PC-9 (cell line): Measurements from ENCODE around the gene PSMA5. TPM values are rescaled to one million over a fixed set of nuclear protein-coding genes. Genes with fewer than 3 reads are reported as not detected.

Source experiments
- BruUV-seq: library from RNA; stranded (reverse); fragments of 400-500 nt; replicated peaks from 2 replicates; lab custom pipeline; 2021; lab: Mats Ljungman, UMichigan
- CTCF ChIA-PET: fragments of 300-600 bp; sonication (Branson Sonifier 250); formaldehyde crosslinking; loops from one replicate; lab custom pipeline; 2022; ENCODE audit warnings: antibody characterized with exemption; lab: Charles Lee
- POLR2A ChIA-PET: fragments of 300-600 bp; sonication (Branson Sonifier 250); formaldehyde crosslinking; loops from one replicate; lab custom pipeline; 2022; ENCODE audit warnings: antibody characterized with exemption; ENCODE audit not compliant: unreplicated experiment; lab: Charles Lee
- DNase-seq, 2 experiments: peaks; one replicate each; pipeline versions ENCODE4 v3.0.0 to v3.0.0-alpha.2; 2015 to 2022; ENCODE audit warnings: mixed read lengths in 1 of 2
- H2AFZ ChIP-seq: fragments of 200-600 bp; sonication (generic); 2 replicates; pipeline ENCODE4 v1.8.1; 2017; ENCODE audit warnings: antibody characterized with exemption
- H3F3A ChIP-seq: fragments of 200-600 bp; sonication (generic); 2 replicates; pipeline ENCODE4 v1.8.1; 2017; ENCODE audit warnings: antibody characterized with exemption, mild to moderate bottlenecking, low read depth; ENCODE audit not compliant: insufficient read depth
- H3K27ac ChIP-seq: fragments of 200-600 bp; sonication (generic); 2 replicates; pipeline ENCODE4 v1.6.1; 2016; ENCODE audit warnings: mixed run types
- H3K27me3 ChIP-seq: fragments of 200-600 bp; sonication (generic); 2 replicates; pipeline ENCODE4 v1.6.1; 2016; ENCODE audit warnings: low read depth, mixed run types; ENCODE audit not compliant: insufficient read depth
- H3K36me3 ChIP-seq: fragments of 200-600 bp; sonication (generic); 2 replicates; pipeline ENCODE4 v1.6.1; 2016; ENCODE audit warnings: low read depth, mixed run types
- H3K4me1 ChIP-seq: fragments of 200-600 bp; sonication (generic); replicated peaks from 2 replicates; pipeline ENCODE4 v1.6.1; 2016; ENCODE audit warnings: mixed run types; ENCODE audit not compliant: insufficient read depth
- H3K4me2 ChIP-seq: fragments of 200-600 bp; sonication (generic); 2 replicates; pipeline ENCODE4 v1.6.1; 2017; ENCODE audit warnings: mixed run types
- H3K4me3 ChIP-seq: fragments of 200-600 bp; sonication (generic); 2 replicates; pipeline ENCODE4 v1.6.1; 2016; ENCODE audit warnings: mixed run types
- H3K79me2 ChIP-seq: fragments of 200-600 bp; sonication (generic); 2 replicates; pipeline ENCODE4 v1.6.1; 2017; ENCODE audit warnings: low read depth, mixed run types
- H3K9me2 ChIP-seq: fragments of 200-600 bp; sonication (generic); 2 replicates; pipeline ENCODE4 v1.8.1; 2017; ENCODE audit warnings: mild to moderate bottlenecking; ENCODE audit not compliant: insufficient read depth
- H3K9me3 ChIP-seq: fragments of 200-600 bp; sonication (generic); 2 replicates; pipeline ENCODE4 v1.8.1; 2016; ENCODE audit warnings: low read depth; ENCODE audit not compliant: insufficient read depth
- H4K20me1 ChIP-seq: fragments of 200-600 bp; sonication (generic); 2 replicates; pipeline ENCODE4 v1.8.1; 2017; ENCODE audit not compliant: insufficient read depth
- EZH2 ChIP-seq: fragments of 200-600 bp; sonication (generic); IDR thresholded peaks from 2 replicates; pipeline ENCODE4 v1.8.0; 2017; ENCODE audit warnings: antibody characterized with exemption, low read depth
- intact Hi-C: fragments of 100-400 bp; cut with micrococcal nuclease; formaldehyde crosslinking; loops from one replicate; pipeline ENCODE4 v1.10.0; 2022; ENCODE audit not compliant: unreplicated experiment
- total RNA-seq: library from RNA; stranded (reverse); gene quantifications from 2 replicates; pipeline ENCODE4 v1.2.3, GENCODE V29; 2021
- TF ChIP-seq, protein P1 (sequence below): fragments of 200-600 bp; sonication (generic); conservative IDR thresholded peaks from 2 replicates; pipeline ENCODE4 v1.6.1; 2017; ENCODE audit warnings: mixed run types, antibody characterized with exemption, mild to moderate bottlenecking, moderate library complexity

Gene PSMA5
- total RNA-seq, 1 experiment from 2014 or later, result 168 TPM

DNA sequence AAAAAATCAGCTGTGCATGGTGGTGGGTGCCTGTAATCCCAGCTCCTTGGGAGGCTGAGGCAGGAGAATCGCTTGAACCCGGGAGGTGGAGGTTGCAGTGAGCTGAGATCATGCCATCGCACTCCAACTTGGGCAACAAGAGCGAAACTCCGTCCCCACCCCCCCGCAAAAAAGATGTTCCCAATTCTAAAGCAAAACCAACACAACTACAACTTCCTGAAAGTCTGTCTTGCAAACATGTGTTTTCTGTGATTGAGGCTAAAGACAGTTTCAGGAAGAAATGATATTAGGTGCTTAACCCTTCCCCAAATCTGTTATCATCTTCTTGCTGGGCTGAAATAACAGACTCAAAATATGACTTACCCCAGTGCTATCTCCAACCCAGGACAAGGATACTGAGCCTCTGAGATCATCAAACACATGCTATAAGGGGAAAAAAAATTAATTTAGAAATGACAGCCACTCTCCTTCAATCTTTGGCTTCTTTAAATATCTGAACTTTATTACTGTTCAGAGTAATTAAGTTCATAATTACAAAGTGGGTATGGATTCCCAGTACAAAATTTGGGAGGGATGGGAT, 57.0 kb downstream of the PSMA5 start:
- Histone ChIP-seq H3K9me3 (no peaks in the 10 kb centered on the region), H3K4me3 (no peak overlapping the region), H3F3A (peaks cover 25% of the 10 kb centered on the region), H3K36me3 (0 out of 2 replicates have a peak, but pooled peaks cover 4% of the 10 kb centered on the region), H3K27me3 (no peaks in the 10 kb centered on the region), H3K79me2 (0 out of 2 replicates have a peak, but pooled peaks cover 12% of the 10 kb centered on the region), H3K4me2 (no peak overlapping the region), H4K20me1 (no peaks in the 10 kb centered on the region), H3K27ac (no peak overlapping the region), H3K9me2 (no peaks in the 10 kb centered on the region), H3K4me1 (peaks cover 22% of the 10 kb centered on the region), H2AFZ (no peak overlapping the region)
- DNase-seq, result no peak
- intact Hi-C loops, result no loop called here
- no TSS peak for BruUV-seq
- POLR2A ChIA-PET, result no interaction called here
- no peak for TF ChIP-seq EZH2
- TF ChIP-seq, protein P1, sequence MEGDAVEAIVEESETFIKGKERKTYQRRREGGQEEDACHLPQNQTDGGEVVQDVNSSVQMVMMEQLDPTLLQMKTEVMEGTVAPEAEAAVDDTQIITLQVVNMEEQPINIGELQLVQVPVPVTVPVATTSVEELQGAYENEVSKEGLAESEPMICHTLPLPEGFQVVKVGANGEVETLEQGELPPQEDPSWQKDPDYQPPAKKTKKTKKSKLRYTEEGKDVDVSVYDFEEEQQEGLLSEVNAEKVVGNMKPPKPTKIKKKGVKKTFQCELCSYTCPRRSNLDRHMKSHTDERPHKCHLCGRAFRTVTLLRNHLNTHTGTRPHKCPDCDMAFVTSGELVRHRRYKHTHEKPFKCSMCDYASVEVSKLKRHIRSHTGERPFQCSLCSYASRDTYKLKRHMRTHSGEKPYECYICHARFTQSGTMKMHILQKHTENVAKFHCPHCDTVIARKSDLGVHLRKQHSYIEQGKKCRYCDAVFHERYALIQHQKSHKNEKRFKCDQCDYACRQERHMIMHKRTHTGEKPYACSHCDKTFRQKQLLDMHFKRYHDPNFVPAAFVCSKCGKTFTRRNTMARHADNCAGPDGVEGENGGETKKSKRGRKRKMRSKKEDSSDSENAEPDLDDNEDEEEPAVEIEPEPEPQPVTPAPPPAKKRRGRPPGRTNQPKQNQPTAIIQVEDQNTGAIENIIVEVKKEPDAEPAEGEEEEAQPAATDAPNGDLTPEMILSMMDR, result no peak
- CTCF ChIA-PET, result no interaction called here

DNA sequence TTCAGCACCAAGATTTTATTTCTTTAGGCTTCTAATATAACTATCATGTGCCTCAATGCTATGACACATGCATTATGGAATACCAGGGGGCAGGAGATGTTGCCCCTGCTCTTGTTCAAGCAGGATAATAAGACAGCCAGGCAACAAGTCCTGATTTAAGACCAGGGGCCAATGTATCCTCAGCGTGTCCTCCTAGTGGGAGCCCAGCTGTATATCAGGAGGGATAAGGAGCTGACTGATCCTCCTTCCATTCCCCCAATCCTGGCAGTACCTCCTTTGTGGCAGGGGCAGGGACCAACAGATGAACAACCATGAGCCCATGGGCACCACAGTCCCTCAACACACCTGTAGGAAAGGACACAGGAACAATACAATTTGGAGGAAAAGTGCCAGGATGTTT, 57.8 kb downstream of the PSMA5 start:
- DNase-seq, result no peak
- TF ChIP-seq EZH2, result no peak
- TF ChIP-seq, protein P1, result no peak
- H3K4me2 ChIP-seq, result no peak overlapping the region
- H3K4me3 ChIP-seq, result no peak overlapping the region
- POLR2A ChIA-PET, result no interaction called here
- H3K9me2 ChIP-seq, result no peaks in the 10 kb centered on the region
- H3K9me3 ChIP-seq, result no peaks in the 10 kb centered on the region
- H3K27ac ChIP-seq, result no peak overlapping the region
- H3K27me3 ChIP-seq, result no peaks in the 10 kb centered on the region
- peaks cover 25% of the 10 kb centered on the region for H3F3A ChIP-seq
- H4K20me1 ChIP-seq, result no peaks in the 10 kb centered on the region
- H3K79me2 ChIP-seq, result 0 out of 2 replicates have a peak, but pooled peaks cover 5% of the 10 kb centered on the region
- no TSS peak for BruUV-seq
- 0 out of 2 replicates have a peak, but pooled peaks cover 4% of the 10 kb centered on the region for H3K36me3 ChIP-seq
- CTCF ChIA-PET, result no interaction called here
- H2AFZ ChIP-seq, result no peak overlapping the region
- peaks cover 22% of the 10 kb centered on the region for H3K4me1 ChIP-seq
- intact Hi-C loops, result no loop called here

DNA sequence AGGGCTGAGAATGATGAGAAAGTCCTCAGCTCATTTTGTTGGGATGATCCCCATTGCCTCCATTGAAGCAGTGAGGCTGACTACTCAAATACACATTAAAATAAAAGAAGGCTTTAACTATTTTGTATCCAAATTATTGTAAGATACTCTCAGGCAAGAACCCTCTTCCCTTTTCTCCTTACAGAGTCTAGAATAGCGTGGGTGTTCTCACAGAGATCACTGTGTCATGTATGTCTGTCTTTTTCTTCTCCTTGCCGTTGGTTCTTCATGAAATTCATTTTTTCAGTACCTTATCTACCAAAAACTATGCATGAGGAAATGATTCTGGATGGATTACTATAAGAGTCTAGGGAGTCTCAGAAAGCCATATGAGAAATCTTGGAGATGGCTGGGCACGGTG, 58.6 kb downstream of the PSMA5 start:
- TF ChIP-seq, protein P1, result no peak
- no peak for TF ChIP-seq EZH2
- no peak overlapping the region for H2AFZ ChIP-seq
- DNase-seq, result no peak
- no peak overlapping the region for H3K27ac ChIP-seq
- H3K4me3 ChIP-seq, result no peak overlapping the region
- intact Hi-C loops, result no loop called here
- H3K4me2 ChIP-seq, result no peak overlapping the region
- 0 out of 2 replicates have a peak, but pooled peaks cover 4% of the 10 kb centered on the region for H3K36me3 ChIP-seq
- no peaks in the 10 kb centered on the region for H3K27me3 ChIP-seq
- no peaks in the 10 kb centered on the region for H3K9me2 ChIP-seq
- CTCF ChIA-PET, result no interaction called here
- no peaks in the 10 kb centered on the region for H3K79me2 ChIP-seq
- peaks cover 25% of the 10 kb centered on the region for H3F3A ChIP-seq
- POLR2A ChIA-PET, result no interaction called here
- BruUV-seq, result no TSS peak
- no peaks in the 10 kb centered on the region for H4K20me1 ChIP-seq
- H3K9me3 ChIP-seq, result no peaks in the 10 kb centered on the region
- peaks cover 22% of the 10 kb centered on the region for H3K4me1 ChIP-seq
